ENCODE measurements around the gene BMPR2. TPM values are rescaled to one million over a fixed set of nuclear protein-coding genes. Genes with fewer than 3 reads are reported as not detected.
A peak's percentile ranks its signal among the peaks of the same experiment; 100 is the strongest.

BMPR2 gene
- total RNA-seq (15.0 and 24.9 TPM in 2 replicates), polyA plus RNA-seq (12.7 and 17.8 TPM in 2 replicates)

- Histone ChIP-seq H3K27ac (peak within 1 kb of the TSS; percentile 93), H3K4me3 (peak within 1 kb of the TSS; percentile 76), H3K27me3 (no peaks in the 10 kb centered on the region), H3K36me3 (no peaks in the 10 kb centered on the region), H3K9me3 (ENCODE audit: low read depth) (no peaks in the 10 kb centered on the region), H3K4me1 (ENCODE audit: low read depth) (peaks cover 13% of the 10 kb centered on the region)
- TF ChIP-seq CTCF (IDR thresholded peaks at IDR 0.05; ENCODE audit: low read depth, low read length), result no peak
- DNase-seq (ENCODE audit: low read depth in 1 of 2, low spot score in 1 of 2), result peak; percentile 93 to 94
Observed at GRCh38 chr2:202375609-202376408, at the start of gene BMPR2. BMPR2 (plus strand) TSS chr2:202376327; CDS start chr2:202377475, 1,148 bp downstream.

- Histone ChIP-seq H3K4me3 (no peak overlapping the region), H3K36me3 (no peaks in the 10 kb centered on the region), H3K4me1 (ENCODE audit: low read depth) (peaks cover 10% of the 10 kb centered on the region), H3K9me3 (ENCODE audit: low read depth) (no peaks in the 10 kb centered on the region), H3K27ac (peak overlapping the region; percentile 61), H3K27me3 (no peaks in the 10 kb centered on the region)
- TF ChIP-seq CTCF (IDR thresholded peaks at IDR 0.05; ENCODE audit: low read depth, low read length), result no peak
- peak; percentile 25 to 63 for DNase-seq (ENCODE audit: low read depth in 1 of 2, low spot score in 1 of 2)
Observed at GRCh38 chr2:202327858-202328257, 48.3 kb upstream of the BMPR2 start.

GRCh38 chr2:202335791-202336467, 40.2 kb upstream of the BMPR2 start:
- TF ChIP-seq CTCF (IDR thresholded peaks at IDR 0.05; ENCODE audit: low read depth, low read length), result no peak
- Histone ChIP-seq H3K4me3 (no peak overlapping the region), H3K27me3 (no peaks in the 10 kb centered on the region), H3K4me1 (ENCODE audit: low read depth) (no peaks in the 10 kb centered on the region), H3K27ac (no peak overlapping the region), H3K36me3 (no peaks in the 10 kb centered on the region), H3K9me3 (ENCODE audit: low read depth) (no peaks in the 10 kb centered on the region)
- peak in 1 of 2 donors; percentile 45 for DNase-seq (ENCODE audit: low read depth in 1 of 2, low spot score in 1 of 2)

GRCh38 chr2:202337151-202337550, 39.0 kb upstream of the BMPR2 start:
- Histone ChIP-seq H3K9me3 (ENCODE audit: low read depth) (no peaks in the 10 kb centered on the region), H3K27me3 (no peaks in the 10 kb centered on the region), H3K27ac (no peak overlapping the region), H3K4me1 (ENCODE audit: low read depth) (no peaks in the 10 kb centered on the region), H3K4me3 (no peak overlapping the region), H3K36me3 (no peaks in the 10 kb centered on the region)
- DNase-seq (ENCODE audit: low read depth in 1 of 2, low spot score in 1 of 2), result peak in 1 of 2 donors; percentile 3
- TF ChIP-seq CTCF (IDR thresholded peaks at IDR 0.05; ENCODE audit: low read depth, low read length), result no peak

GRCh38 chr2:202337706-202338346, 38.3 kb upstream of the BMPR2 start:
- H3K4me1 ChIP-seq (ENCODE audit: low read depth), result no peaks in the 10 kb centered on the region
- H3K27ac ChIP-seq, result no peak overlapping the region
- no peak overlapping the region for H3K4me3 ChIP-seq
- TF ChIP-seq CTCF (IDR thresholded peaks at IDR 0.05; ENCODE audit: low read depth, low read length), result no peak
- no peaks in the 10 kb centered on the region for H3K9me3 ChIP-seq (ENCODE audit: low read depth)
- no peaks in the 10 kb centered on the region for H3K27me3 ChIP-seq
- DNase-seq (ENCODE audit: low read depth in 1 of 2, low spot score in 1 of 2), result no peak
- no peaks in the 10 kb centered on the region for H3K36me3 ChIP-seq

Measured in cardiac muscle cell (in vitro differentiated cells and primary cell).